Fibroblast of lung (primary cell): ENCODE results near the gene CC2D1B.

Experiments used
- EZH2 ChIP-seq: IDR thresholded peaks from 2 replicates; pipeline ENCODE4 v1.5.1; 2012; ENCODE audit warnings: low read length, control low read depth, mild to moderate bottlenecking; ENCODE audit errors: missing control alignments
- TF ChIP-seq, protein P1 (sequence below), 2 donors: IDR thresholded peaks in 1 of 2; conservative IDR thresholded peaks in 1 of 2; 1 replicate in 1 of 2; 2 replicates in 1 of 2; pipeline ENCODE4 v1.5.1; 2011 to 2012; ENCODE audit warnings: low read length in 2 of 2, control low read depth in 1 of 2, inconsistent platforms in 1 of 2, low read depth in 1 of 2, mild to moderate bottlenecking in 1 of 2

DNA sequence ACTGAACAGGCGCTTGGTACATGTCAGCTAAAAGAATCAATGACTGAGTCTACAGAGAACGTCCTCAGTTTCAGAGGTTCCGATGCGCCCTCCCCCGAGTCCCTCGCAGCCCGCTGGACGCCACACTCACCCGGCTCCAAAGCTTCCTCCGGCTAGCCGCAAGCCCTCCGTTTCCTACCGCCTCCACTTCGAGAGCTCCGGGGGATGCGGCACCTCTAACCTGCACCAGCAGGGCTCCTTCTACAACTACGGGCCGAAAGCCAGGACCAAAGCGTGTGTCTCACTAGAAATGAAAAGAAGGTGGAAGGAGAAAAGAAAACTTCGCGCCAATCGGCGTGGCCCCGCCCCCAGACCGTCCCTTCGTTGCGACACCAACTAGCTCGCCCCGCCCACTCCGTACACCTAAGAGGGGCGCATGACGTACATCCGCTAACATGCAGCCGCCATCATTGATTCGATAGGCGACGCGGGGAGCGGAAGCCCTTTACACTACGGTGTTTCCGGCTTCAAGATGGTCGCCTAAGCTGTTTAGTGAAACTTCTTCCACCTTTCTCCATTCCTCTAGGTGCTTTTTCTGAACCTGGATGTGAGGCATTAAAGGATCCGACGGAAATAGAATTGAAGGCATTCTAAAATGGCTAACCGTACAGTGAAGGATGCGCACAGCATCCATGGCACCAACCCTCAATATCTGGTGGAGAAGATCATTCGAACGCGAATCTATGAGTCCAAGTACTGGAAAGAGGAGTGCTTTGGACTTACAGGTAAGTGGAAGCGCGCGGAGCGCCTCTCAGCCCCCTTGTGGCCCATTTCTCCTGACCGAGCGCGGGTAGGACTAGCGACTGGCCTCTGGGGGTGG is 38.3 kb upstream of the CC2D1B start, which contains the start of the genes ORC1 and PRPF38A:
- TF ChIP-seq, protein P1, sequence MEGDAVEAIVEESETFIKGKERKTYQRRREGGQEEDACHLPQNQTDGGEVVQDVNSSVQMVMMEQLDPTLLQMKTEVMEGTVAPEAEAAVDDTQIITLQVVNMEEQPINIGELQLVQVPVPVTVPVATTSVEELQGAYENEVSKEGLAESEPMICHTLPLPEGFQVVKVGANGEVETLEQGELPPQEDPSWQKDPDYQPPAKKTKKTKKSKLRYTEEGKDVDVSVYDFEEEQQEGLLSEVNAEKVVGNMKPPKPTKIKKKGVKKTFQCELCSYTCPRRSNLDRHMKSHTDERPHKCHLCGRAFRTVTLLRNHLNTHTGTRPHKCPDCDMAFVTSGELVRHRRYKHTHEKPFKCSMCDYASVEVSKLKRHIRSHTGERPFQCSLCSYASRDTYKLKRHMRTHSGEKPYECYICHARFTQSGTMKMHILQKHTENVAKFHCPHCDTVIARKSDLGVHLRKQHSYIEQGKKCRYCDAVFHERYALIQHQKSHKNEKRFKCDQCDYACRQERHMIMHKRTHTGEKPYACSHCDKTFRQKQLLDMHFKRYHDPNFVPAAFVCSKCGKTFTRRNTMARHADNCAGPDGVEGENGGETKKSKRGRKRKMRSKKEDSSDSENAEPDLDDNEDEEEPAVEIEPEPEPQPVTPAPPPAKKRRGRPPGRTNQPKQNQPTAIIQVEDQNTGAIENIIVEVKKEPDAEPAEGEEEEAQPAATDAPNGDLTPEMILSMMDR (conservative IDR thresholded peaks at IDR 0.05 in 1 of 2, IDR thresholded peaks at IDR 0.05 in 1 of 2; ENCODE audit: low read depth in 1 of 2, low read length in 2 of 2) = peak; percentile 63 to 67
- TF ChIP-seq EZH2 = no peak
